HCT116 (cell line): ENCODE measurements around the gene PTGES2. TPM values are rescaled to one million over a fixed set of nuclear protein-coding genes. Genes with fewer than 3 reads are reported as not detected.

Experiments
- ATAC-seq: fragments of 200-7000 bp; cut with Tn5 transposase; 2 replicates; pipeline ENCODE4 v1.9.1; 2020; ENCODE audit warnings: mild to moderate bottlenecking, moderate library complexity
- BruUV-seq: library from RNA; stranded (reverse); fragments of 400-500 nt; replicated peaks from 2 replicates; lab custom pipeline; 2021; lab: Mats Ljungman, UMichigan
- CTCF ChIA-PET: fragments of 300-600 bp; sonication (Branson Sonifier 250); formaldehyde crosslinking; loops from one replicate; lab custom pipeline; 2021; ENCODE audit warnings: antibody characterized with exemption; lab: Charles Lee
- POLR2A ChIA-PET: fragments of 300-600, 350-600 bp; sonication (Branson Sonifier 250); formaldehyde crosslinking; loops from one replicate; lab custom pipeline; 2021; ENCODE audit warnings: antibody characterized with exemption; lab: Charles Lee
- RAD21 ChIA-PET, 2 experiments: fragments of 300-600 bp; sonication (Branson Sonifier 250); formaldehyde crosslinking; loops; one replicate each; lab custom pipeline; 2023; ENCODE audit warnings: low total read pairs in 2 of 2; ENCODE audit not compliant: uncharacterized antibody in 2 of 2, unreplicated experiment in 2 of 2, low non-redundant PET in 1 of 2; lab: Charles Lee
- DNase-seq: peaks from one replicate; pipeline ENCODE4 v3.0.0-alpha.2; 2010; ENCODE audit warnings: low read depth, low spot score
- H2AFZ ChIP-seq: fragments of 200-600 bp; shearing (Covaris generic), sonication (generic); 2 replicates; pipeline ENCODE4 v1.6.1; 2017; ENCODE audit warnings: low read depth, mixed run types, mixed read lengths, antibody characterized with exemption, low read length; ENCODE audit not compliant: poor library complexity, severe bottlenecking
- H3K27ac ChIP-seq: 2 replicates; pipeline ENCODE4 v1.5.1; 2012; ENCODE audit warnings: low read depth, low read length
- H3K27me3 ChIP-seq: fragments of 200-600 bp; sonication (generic); 2 replicates; pipeline ENCODE4 v1.6.1; 2016; ENCODE audit warnings: mixed run types, low read length, mixed read lengths; ENCODE audit not compliant: insufficient read depth
- H3K36me3 ChIP-seq, 2 experiments: fragments of 200-500 bp in 1 of 2; fragments of 200-600 bp in 1 of 2; sonication (Bioruptor generic) in 1 of 2; sonication (generic) in 1 of 2; 2 replicates each; pipeline versions ENCODE4 v1.5.1 to v1.6.1; 2014 to 2016; ENCODE audit warnings: low read length in 2 of 2, inconsistent platforms in 1 of 2, mixed read lengths in 1 of 2, mixed run types in 1 of 2; ENCODE audit not compliant: insufficient read depth in 2 of 2, control insufficient read depth in 1 of 2
- H3K4me1 ChIP-seq, 2 experiments: fragments of 200-600 bp in 1 of 2; sonication (generic) in 1 of 2; 2 replicates each; pipeline versions ENCODE4 v1.5.1 to v1.6.1; 2012 to 2017; ENCODE audit warnings: low read length in 2 of 2, inconsistent platforms in 1 of 2, mild to moderate bottlenecking in 1 of 2, mixed read lengths in 1 of 2, mixed run types in 1 of 2, moderate library complexity in 1 of 2; ENCODE audit not compliant: insufficient read depth in 2 of 2, control insufficient read depth in 1 of 2
- H3K4me2 ChIP-seq: fragments of 200-600 bp; sonication (generic); 2 replicates; pipeline ENCODE4 v1.6.1; 2017; ENCODE audit warnings: mixed run types, low read length, mixed read lengths
- H3K4me3 ChIP-seq, 2 experiments: fragments of 200-600 bp in 1 of 2; sonication (generic) in 1 of 2; replicated peaks in 1 of 2; 2 replicates each; pipeline ENCODE4 v1.5.1; 2011 to 2016; ENCODE audit warnings: low read length in 2 of 2, control low read depth in 1 of 2, low read depth in 1 of 2, mild to moderate bottlenecking in 1 of 2, mixed read lengths in 1 of 2, mixed run types in 1 of 2
- H3K79me2 ChIP-seq: fragments of 200-600 bp; sonication (generic); 2 replicates; pipeline ENCODE4 v1.6.1; 2017; ENCODE audit warnings: mild to moderate bottlenecking, mixed run types, low read length, moderate library complexity, mixed read lengths; ENCODE audit not compliant: insufficient read depth
- H3K9ac ChIP-seq: fragments of 200-600 bp; sonication (generic); 2 replicates; pipeline ENCODE4 v1.6.1; 2016; ENCODE audit warnings: low read length, mixed read lengths
- H3K9me2 ChIP-seq: fragments of 200-600 bp; sonication (generic), shearing (Covaris generic); 2 replicates; pipeline ENCODE4 v1.6.1; 2017; ENCODE audit warnings: mixed run types, mild to moderate bottlenecking, moderate library complexity; ENCODE audit not compliant: insufficient read depth
- H3K9me3 ChIP-seq, 2 experiments: fragments of 200-500 bp in 1 of 2; fragments of 200-600 bp in 1 of 2; sonication (Bioruptor generic) in 1 of 2; sonication (generic) in 1 of 2; 2 replicates each; pipeline ENCODE4 v1.6.1; 2014 to 2017; ENCODE audit warnings: low read length in 2 of 2, mixed read lengths in 2 of 2, inconsistent platforms in 1 of 2, low read depth in 1 of 2, mild to moderate bottlenecking in 1 of 2, mixed run types in 1 of 2, moderate library complexity in 1 of 2; ENCODE audit not compliant: control insufficient read depth in 1 of 2, insufficient read depth in 1 of 2
- H4K20me1 ChIP-seq: fragments of 200-600 bp; sonication (generic), shearing (Covaris generic); 2 replicates; pipeline ENCODE4 v1.6.1; 2017; ENCODE audit warnings: mixed run types, mild to moderate bottlenecking, moderate library complexity; ENCODE audit not compliant: insufficient read depth
- CBX3 ChIP-seq: IDR thresholded peaks from 2 replicates; pipeline ENCODE4 v1.6.1; 2012; ENCODE audit warnings: low read depth
- EZH2phosphoT487 ChIP-seq: fragments of 200-600 bp; IDR thresholded peaks from 2 replicates; pipeline ENCODE4 v1.6.1; 2018; ENCODE audit warnings: antibody characterized with exemption, borderline replicate concordance
- FOSL1 ChIP-seq: IDR thresholded peaks from 2 replicates; pipeline ENCODE4 v1.6.1; 2012; ENCODE audit warnings: low read depth
- JUND ChIP-seq: IDR thresholded peaks from 2 replicates; pipeline ENCODE4 v1.6.1; 2012
- POLR2AphosphoS5 ChIP-seq: IDR thresholded peaks from 2 replicates; pipeline ENCODE4 v1.6.1; 2011; ENCODE audit warnings: mild to moderate bottlenecking, low read depth, low read length, moderate library complexity
- SP1 ChIP-seq: IDR thresholded peaks from 2 replicates; pipeline ENCODE4 v1.6.1; 2012; ENCODE audit warnings: low read depth
- SRF ChIP-seq: IDR thresholded peaks from 2 replicates; pipeline ENCODE4 v1.6.1; 2012; ENCODE audit warnings: low read depth
- YY1 ChIP-seq: IDR thresholded peaks from 2 replicates; pipeline ENCODE4 v1.6.1; 2011; ENCODE audit warnings: low read length, low read depth, moderate library complexity, mild to moderate bottlenecking; ENCODE audit not compliant: insufficient replicate concordance; ENCODE audit errors: extremely low read depth
- ZFX ChIP-seq: fragments of 450-650 bp; IDR thresholded peaks from 2 replicates; pipeline ENCODE4 v1.6.1; 2017
- ZNF274 ChIP-seq: fragments of 200-500 bp; sonication (Bioruptor generic); IDR thresholded peaks from 2 replicates; pipeline ENCODE4 v1.6.1; 2014; ENCODE audit warnings: mild to moderate bottlenecking, low read depth, low read length, inconsistent platforms
- intact Hi-C: fragments of 100-400 bp; cut with micrococcal nuclease; formaldehyde crosslinking; loops from 2 replicates; pipeline ENCODE4 v1.10.0; 2022
- total RNA-seq: library from RNA; stranded (reverse); gene quantifications from one replicate; pipeline ENCODE4 v1.2.1, GENCODE V29; 2021; ENCODE audit not compliant: unreplicated experiment
- TF ChIP-seq, protein P1 (sequence below): IDR thresholded peaks from 2 replicates; pipeline ENCODE4 v1.6.1; 2012; ENCODE audit warnings: low read depth
- TF ChIP-seq, protein P2 (sequence below): IDR thresholded peaks from 2 replicates; pipeline ENCODE4 v1.6.1; 2011; ENCODE audit warnings: mild to moderate bottlenecking, low read length, moderate library complexity; ENCODE audit not compliant: insufficient replicate concordance; ENCODE audit errors: extremely low read depth
- TF ChIP-seq, protein P3 (sequence below): IDR thresholded peaks from 2 replicates; pipeline ENCODE4 v1.6.1; 2012

The PTGES2 gene
- total RNA-seq, 1 experiment from 2014 or later, result 148 TPM

DNA sequence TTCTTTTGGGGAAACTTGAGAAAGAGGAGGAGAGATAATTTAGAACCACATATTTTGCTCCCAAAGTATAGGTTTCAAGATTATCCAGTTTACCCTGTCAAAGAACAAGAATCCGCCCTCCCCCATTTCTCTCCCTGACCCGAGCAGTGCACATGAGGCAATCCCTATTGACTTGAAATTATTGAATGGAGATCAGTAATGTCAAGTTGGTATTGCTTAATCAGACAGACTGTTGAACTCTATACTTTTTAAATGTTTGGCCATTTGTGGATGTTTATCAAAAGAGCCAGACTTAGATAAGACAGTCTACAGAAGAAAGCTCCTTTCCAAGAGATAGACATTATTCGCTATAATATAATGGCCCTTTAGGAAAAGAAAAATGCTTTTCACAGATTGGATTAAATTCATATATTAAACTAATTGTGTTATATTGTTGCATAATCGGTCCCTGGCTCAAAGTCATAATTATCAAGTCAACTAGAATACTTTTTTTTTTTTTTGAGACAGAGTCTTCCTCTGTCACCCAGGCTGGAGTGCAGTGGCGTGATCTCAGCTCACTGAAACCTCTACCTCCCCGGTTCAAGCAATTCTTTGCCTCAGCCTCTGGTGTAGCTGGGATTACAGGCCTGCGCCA is 54.2 kb downstream of the PTGES2 start:
- no peak for ATAC-seq
- no peaks in the 10 kb centered on the region for H3K9me3 ChIP-seq
- H3K27me3 ChIP-seq, result no peaks in the 10 kb centered on the region
- peak overlapping the region; percentile 56; the same call in 1 of the 2 replicates for H3K27ac ChIP-seq
- ChIA-PET RAD21 (no interaction called here), CTCF (interaction anchor here (0.6 kb wide), 2 partner anchors 35 to 191 kb away, joined by 3 read pairs; no protein-coding TSS in a partner anchor), POLR2A (interaction anchor here (1.1 to 1.3 kb wide), 2 partner anchors 22 to 44 kb away, joined by 3 to 5 read pairs; no protein-coding TSS in a partner anchor)
- H3K36me3 ChIP-seq, result no peaks in the 10 kb centered on the region; a peak in 1 of 4 replicates
- H3K4me1 ChIP-seq, result peaks cover 49 to 53% of the 10 kb centered on the region in 2 experiments
- no peak overlapping the region for H3K9ac ChIP-seq
- no peaks in the 10 kb centered on the region for H3K9me2 ChIP-seq
- no peak overlapping the region for H3K4me2 ChIP-seq
- no peak overlapping the region for H3K4me3 ChIP-seq
- BruUV-seq, result no TSS peak
- intact Hi-C loops, result no loop called here
- H3K79me2 ChIP-seq, result peaks cover 93% of the 10 kb centered on the region
- no peaks in the 10 kb centered on the region for H4K20me1 ChIP-seq
- H2AFZ ChIP-seq, result no peak overlapping the region
- DNase-seq, result no peak
- TF ChIP-seq CBX3 (no peak), FOSL1 (no peak), ZFX (no peak), JUND (no peak), SRF (no peak), YY1 (no peak), ZNF274 (no peak), EZH2phosphoT487 (no peak), POLR2AphosphoS5 (no peak), SP1 (no peak)
- TF ChIP-seq, protein P1, sequence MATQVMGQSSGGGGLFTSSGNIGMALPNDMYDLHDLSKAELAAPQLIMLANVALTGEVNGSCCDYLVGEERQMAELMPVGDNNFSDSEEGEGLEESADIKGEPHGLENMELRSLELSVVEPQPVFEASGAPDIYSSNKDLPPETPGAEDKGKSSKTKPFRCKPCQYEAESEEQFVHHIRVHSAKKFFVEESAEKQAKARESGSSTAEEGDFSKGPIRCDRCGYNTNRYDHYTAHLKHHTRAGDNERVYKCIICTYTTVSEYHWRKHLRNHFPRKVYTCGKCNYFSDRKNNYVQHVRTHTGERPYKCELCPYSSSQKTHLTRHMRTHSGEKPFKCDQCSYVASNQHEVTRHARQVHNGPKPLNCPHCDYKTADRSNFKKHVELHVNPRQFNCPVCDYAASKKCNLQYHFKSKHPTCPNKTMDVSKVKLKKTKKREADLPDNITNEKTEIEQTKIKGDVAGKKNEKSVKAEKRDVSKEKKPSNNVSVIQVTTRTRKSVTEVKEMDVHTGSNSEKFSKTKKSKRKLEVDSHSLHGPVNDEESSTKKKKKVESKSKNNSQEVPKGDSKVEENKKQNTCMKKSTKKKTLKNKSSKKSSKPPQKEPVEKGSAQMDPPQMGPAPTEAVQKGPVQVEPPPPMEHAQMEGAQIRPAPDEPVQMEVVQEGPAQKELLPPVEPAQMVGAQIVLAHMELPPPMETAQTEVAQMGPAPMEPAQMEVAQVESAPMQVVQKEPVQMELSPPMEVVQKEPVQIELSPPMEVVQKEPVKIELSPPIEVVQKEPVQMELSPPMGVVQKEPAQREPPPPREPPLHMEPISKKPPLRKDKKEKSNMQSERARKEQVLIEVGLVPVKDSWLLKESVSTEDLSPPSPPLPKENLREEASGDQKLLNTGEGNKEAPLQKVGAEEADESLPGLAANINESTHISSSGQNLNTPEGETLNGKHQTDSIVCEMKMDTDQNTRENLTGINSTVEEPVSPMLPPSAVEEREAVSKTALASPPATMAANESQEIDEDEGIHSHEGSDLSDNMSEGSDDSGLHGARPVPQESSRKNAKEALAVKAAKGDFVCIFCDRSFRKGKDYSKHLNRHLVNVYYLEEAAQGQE, result no peak
- TF ChIP-seq, protein P2, sequence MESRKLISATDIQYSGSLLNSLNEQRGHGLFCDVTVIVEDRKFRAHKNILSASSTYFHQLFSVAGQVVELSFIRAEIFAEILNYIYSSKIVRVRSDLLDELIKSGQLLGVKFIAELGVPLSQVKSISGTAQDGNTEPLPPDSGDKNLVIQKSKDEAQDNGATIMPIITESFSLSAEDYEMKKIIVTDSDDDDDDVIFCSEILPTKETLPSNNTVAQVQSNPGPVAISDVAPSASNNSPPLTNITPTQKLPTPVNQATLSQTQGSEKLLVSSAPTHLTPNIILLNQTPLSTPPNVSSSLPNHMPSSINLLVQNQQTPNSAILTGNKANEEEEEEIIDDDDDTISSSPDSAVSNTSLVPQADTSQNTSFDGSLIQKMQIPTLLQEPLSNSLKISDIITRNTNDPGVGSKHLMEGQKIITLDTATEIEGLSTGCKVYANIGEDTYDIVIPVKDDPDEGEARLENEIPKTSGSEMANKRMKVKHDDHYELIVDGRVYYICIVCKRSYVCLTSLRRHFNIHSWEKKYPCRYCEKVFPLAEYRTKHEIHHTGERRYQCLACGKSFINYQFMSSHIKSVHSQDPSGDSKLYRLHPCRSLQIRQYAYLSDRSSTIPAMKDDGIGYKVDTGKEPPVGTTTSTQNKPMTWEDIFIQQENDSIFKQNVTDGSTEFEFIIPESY, result no peak
- TF ChIP-seq, protein P3, sequence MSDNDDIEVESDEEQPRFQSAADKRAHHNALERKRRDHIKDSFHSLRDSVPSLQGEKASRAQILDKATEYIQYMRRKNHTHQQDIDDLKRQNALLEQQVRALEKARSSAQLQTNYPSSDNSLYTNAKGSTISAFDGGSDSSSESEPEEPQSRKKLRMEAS, result no peak
